Motor neuron (in vitro differentiated cells): Measurements from ENCODE around the gene DGKI. TPM values are rescaled to one million over a fixed set of nuclear protein-coding genes. Genes with fewer than 3 reads are reported as not detected.

Experiments
- total RNA-seq, 8 experiments: library from RNA; unstranded; fragments of 300-600 nt; gene quantifications; 2 replicates each; pipeline versions ENCODE4 v1.2.3 to v1.2.4, GENCODE V29; 2022

DGKI gene
- total RNA-seq, 8 experiments from 2014 or later: 0.27 to 30.3 (median 10.4) TPM

Other genes with a start within 250 kb of the DGKI start
- gene CREB3L2, start 155.1 kb upstream of the DGKI start, total RNA-seq: 10 to 100 TPM in 3 of 8 experiments, 1 to 10 TPM in 5; 2.4 to 33.0 (median 6.4) TPM
- under 1 TPM in 6 of 8 experiments, not detected in 2; 0.05 to 0.88 (median 0.26) TPM for gene AKR1D1, start 229.5 kb upstream of the DGKI start, total RNA-seq